A673 (cell line): ENCODE measurements around the gene HIP1. TPM values are rescaled to one million over a fixed set of nuclear protein-coding genes. Genes with fewer than 3 reads are reported as not detected.
"Not testable (repeated sequence)": the region's sequence is repeated elsewhere in the genome, so short reads cannot be mapped to it uniquely, and the experiment has no call there.

Experiments used
- BruUV-seq: library from RNA; stranded (reverse); fragments of 400-500 nt; replicated peaks from 2 replicates; lab custom pipeline; 2021; lab: Mats Ljungman, UMichigan
- CTCF ChIA-PET: fragments of 300-600 bp; sonication (Branson Sonifier 250); formaldehyde crosslinking; loops from one replicate; lab custom pipeline; 2022; ENCODE audit warnings: antibody characterized with exemption; lab: Charles Lee
- POLR2A ChIA-PET: fragments of 300-600 bp; sonication (Branson Sonifier 250); formaldehyde crosslinking; loops from one replicate; lab custom pipeline; 2022; ENCODE audit warnings: antibody characterized with exemption; ENCODE audit not compliant: low non-redundant PET; lab: Charles Lee
- DNase-seq: peaks from one replicate; pipeline ENCODE4 v3.0.0-alpha.2; 2015; ENCODE audit warnings: low spot score
- H3K27ac ChIP-seq: fragments of 200-600 bp; sonication (generic); 2 replicates; pipeline ENCODE4 v1.5.1; 2016; ENCODE audit warnings: mixed run types, low read depth, mild to moderate bottlenecking, mixed read lengths, antibody characterized with exemption, low read length; ENCODE audit not compliant: poor library complexity, severe bottlenecking
- H3K27me3 ChIP-seq: fragments of 200-600 bp; sonication (generic); replicated peaks from 2 replicates; pipeline ENCODE4 v1.6.1; 2017; ENCODE audit warnings: mixed run types, low read depth, mild to moderate bottlenecking, mixed read lengths, antibody characterized with exemption, low read length; ENCODE audit not compliant: insufficient read depth, poor library complexity
- H3K36me3 ChIP-seq: fragments of 200-600 bp; sonication (generic); 2 replicates; pipeline ENCODE4 v1.6.1; 2016; ENCODE audit warnings: mixed run types, mild to moderate bottlenecking, mixed read lengths, antibody characterized with exemption, low read length; ENCODE audit not compliant: insufficient read depth, poor library complexity, severe bottlenecking
- H3K4me1 ChIP-seq: fragments of 200-600 bp; sonication (generic); 2 replicates; pipeline ENCODE4 v1.6.1; 2017; ENCODE audit warnings: mixed run types, mild to moderate bottlenecking, mixed read lengths, antibody characterized with exemption, low read length; ENCODE audit not compliant: insufficient read depth, poor library complexity, severe bottlenecking
- H3K4me3 ChIP-seq: fragments of 200-600 bp; sonication (generic); 2 replicates; pipeline ENCODE4 v1.5.1; 2016; ENCODE audit warnings: low read depth, mixed run types, mild to moderate bottlenecking, mixed read lengths, low read length; ENCODE audit not compliant: poor library complexity, severe bottlenecking
- H3K9me3 ChIP-seq: fragments of 200-600 bp; sonication (generic); 2 replicates; pipeline ENCODE4 v1.6.1; 2016; ENCODE audit warnings: mixed run types, low read depth, mild to moderate bottlenecking, mixed read lengths, antibody characterized with exemption, low read length; ENCODE audit not compliant: poor library complexity, severe bottlenecking
- EZH2 ChIP-seq: fragments of 200-600 bp; sonication (generic); IDR thresholded peaks from 2 replicates; pipeline ENCODE4 v1.6.1; 2017; ENCODE audit warnings: borderline replicate concordance, low read depth, mild to moderate bottlenecking, mixed read lengths, antibody characterized with exemption, low read length; ENCODE audit not compliant: poor library complexity, severe bottlenecking
- intact Hi-C: fragments of 100-400 bp; cut with micrococcal nuclease; formaldehyde crosslinking; loops from one replicate; pipeline ENCODE4 v1.10.0; 2022; ENCODE audit not compliant: unreplicated experiment
- total RNA-seq: library from RNA; stranded (reverse); gene quantifications from 2 replicates; pipeline ENCODE4 v1.2.3, GENCODE V29; 2021
- TF ChIP-seq, protein P1 (sequence below): fragments of 300-800, 200-600 bp; sonication (generic); conservative IDR thresholded peaks from 2 replicates; pipeline ENCODE4 v1.5.1; 2017; ENCODE audit warnings: low read depth, mild to moderate bottlenecking, antibody characterized with exemption, low read length, moderate library complexity, mixed read lengths

HIP1 gene
- total RNA-seq, 1 experiment from 2014 or later, result 25.0 TPM

DNA sequence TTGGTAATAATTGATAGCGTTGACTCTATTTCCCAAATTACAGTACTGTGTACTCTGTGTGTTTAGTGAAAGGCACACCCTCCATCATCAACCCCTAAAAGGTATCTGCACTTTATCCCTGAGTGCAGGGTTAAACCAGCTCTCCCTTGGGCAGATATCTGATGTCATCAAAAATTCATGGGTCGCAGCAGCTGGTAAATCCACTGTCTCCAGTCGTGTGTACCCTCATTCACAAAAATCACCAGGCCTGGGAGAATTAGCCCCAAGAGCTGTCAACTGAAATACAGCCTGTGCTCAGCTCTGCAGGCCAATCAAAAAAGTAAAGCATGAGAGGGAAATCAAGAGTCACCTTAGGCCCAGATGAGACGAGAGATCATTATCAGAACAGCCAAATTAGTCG is 103.7 kb downstream of the HIP1 start:
- Histone ChIP-seq H3K27ac (no peak overlapping the region), H3K4me3 (no peak overlapping the region), H3K27me3 (no peaks in the 10 kb centered on the region), H3K36me3 (no peaks in the 10 kb centered on the region), H3K9me3 (no peaks in the 10 kb centered on the region), H3K4me1 (peaks cover 12% of the 10 kb centered on the region)
- intact Hi-C loops, result no loop called here
- TF ChIP-seq, protein P1, sequence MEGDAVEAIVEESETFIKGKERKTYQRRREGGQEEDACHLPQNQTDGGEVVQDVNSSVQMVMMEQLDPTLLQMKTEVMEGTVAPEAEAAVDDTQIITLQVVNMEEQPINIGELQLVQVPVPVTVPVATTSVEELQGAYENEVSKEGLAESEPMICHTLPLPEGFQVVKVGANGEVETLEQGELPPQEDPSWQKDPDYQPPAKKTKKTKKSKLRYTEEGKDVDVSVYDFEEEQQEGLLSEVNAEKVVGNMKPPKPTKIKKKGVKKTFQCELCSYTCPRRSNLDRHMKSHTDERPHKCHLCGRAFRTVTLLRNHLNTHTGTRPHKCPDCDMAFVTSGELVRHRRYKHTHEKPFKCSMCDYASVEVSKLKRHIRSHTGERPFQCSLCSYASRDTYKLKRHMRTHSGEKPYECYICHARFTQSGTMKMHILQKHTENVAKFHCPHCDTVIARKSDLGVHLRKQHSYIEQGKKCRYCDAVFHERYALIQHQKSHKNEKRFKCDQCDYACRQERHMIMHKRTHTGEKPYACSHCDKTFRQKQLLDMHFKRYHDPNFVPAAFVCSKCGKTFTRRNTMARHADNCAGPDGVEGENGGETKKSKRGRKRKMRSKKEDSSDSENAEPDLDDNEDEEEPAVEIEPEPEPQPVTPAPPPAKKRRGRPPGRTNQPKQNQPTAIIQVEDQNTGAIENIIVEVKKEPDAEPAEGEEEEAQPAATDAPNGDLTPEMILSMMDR, result no peak
- no peak for TF ChIP-seq EZH2
- POLR2A ChIA-PET, result no interaction called here
- CTCF ChIA-PET, result no interaction called here
- BruUV-seq, result no TSS peak
- DNase-seq, result no peak

DNA sequence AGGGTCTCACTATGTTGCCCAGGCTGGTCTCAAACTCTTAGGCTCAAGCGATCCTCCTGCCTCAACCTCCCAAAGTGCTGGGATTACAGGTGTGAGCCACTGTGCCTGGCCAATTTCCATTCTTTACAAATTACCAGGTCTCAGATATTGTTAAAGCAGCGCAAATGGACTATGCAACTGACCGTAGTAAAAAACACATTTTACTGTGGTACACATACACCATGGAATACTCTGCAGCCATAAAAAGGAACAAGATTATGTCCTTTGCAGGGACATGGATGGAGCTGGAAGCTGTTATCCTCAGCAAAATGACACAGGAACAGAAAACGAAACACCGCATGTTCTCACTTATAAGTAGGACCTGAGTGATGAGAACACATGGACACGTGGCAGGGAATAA is 106.2 kb downstream of the HIP1 start:
- H3K36me3 ChIP-seq, H3K27me3 ChIP-seq, intact Hi-C loops, POLR2A ChIA-PET, H3K9me3 ChIP-seq, H3K4me1 ChIP-seq, H3K27ac ChIP-seq, BruUV-seq, CTCF ChIA-PET, H3K4me3 ChIP-seq, DNase-seq: not testable (repeated sequence)

DNA sequence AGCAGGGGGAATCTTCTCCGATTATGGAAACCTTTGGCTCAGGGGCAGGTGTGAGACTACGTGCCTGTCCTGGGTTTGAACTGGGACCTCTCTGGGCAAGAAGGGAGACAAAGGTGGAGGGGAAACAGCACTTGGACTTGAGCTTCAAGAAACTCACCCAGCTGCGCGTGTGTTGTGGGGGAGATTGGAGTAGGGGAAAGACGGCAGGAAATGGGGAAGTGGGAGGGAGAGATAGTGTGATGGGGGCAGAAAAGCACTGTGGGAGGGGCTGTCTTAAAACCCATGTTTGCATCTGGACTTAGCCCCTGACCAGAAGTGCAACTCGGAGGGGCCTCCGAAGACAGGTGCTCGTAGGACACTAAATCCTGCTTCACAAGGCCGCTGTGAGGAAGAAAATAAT is 107.0 kb downstream of the HIP1 start:
- CTCF ChIA-PET, result no interaction called here
- no peak for DNase-seq
- intact Hi-C loops, result no loop called here

DNA sequence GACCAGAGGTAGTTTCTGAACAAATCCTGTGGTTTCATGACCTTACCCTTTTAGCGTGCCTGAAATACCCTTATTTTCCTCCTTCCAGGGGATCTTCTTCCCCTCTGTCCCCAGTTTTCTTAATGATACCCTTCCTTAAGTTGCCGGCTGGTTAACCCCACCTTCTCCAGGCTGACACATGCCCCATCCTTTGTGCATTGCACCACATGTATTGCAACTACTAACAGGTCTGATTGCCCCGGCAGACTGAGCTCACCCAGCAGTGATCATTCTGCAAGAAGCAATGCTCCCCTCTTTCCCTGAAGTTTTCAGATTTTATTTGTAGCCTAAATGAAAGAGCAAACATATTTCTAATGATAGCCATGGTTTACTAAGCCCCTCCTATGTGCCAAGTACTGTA is 108.2 kb downstream of the HIP1 start:
- TF ChIP-seq, protein P1, result no peak
- intact Hi-C loops, result no loop called here
- H3K36me3 ChIP-seq, result no peaks in the 10 kb centered on the region
- ChIA-PET CTCF (no interaction called here), POLR2A (interaction anchor here (0.6 kb wide), 1 partner anchor 604 kb away, joined by 10 read pairs; no protein-coding TSS in a partner anchor)
- H3K4me1 ChIP-seq, result no peaks in the 10 kb centered on the region
- BruUV-seq, result no TSS peak
- H3K9me3 ChIP-seq, result peaks cover 22% of the 10 kb centered on the region
- no peak overlapping the region for H3K4me3 ChIP-seq
- no peaks in the 10 kb centered on the region for H3K27me3 ChIP-seq
- DNase-seq, result no peak
- H3K27ac ChIP-seq, result no peak overlapping the region

More for the DNA sequence above, 107.0 kb downstream of the HIP1 start:
- H3K27ac ChIP-seq, result no peak overlapping the region
- POLR2A ChIA-PET, result no interaction called here
- no TSS peak for BruUV-seq
- TF ChIP-seq, protein P1, result no peak
- no peak for TF ChIP-seq EZH2
- H3K4me3 ChIP-seq, result no peak overlapping the region
- H3K4me1 ChIP-seq, result no peaks in the 10 kb centered on the region
- H3K36me3 ChIP-seq, result no peaks in the 10 kb centered on the region
- H3K9me3 ChIP-seq, result peaks cover 17% of the 10 kb centered on the region
- no peaks in the 10 kb centered on the region for H3K27me3 ChIP-seq
